ENCODE measurements around the gene JAKMIP2. TPM values are rescaled to one million over a fixed set of nuclear protein-coding genes. Genes with fewer than 3 reads are reported as not detected.

Gene JAKMIP2
- total RNA-seq, 1 experiment from 2014 or later = 6.4 TPM

GRCh38 chr5:147601652-147602051 lies 180.9 kb downstream of the JAKMIP2 start:
- Histone ChIP-seq H2AFZ (ENCODE audit: low read length) (no peak overlapping the region), H3K4ac (ENCODE audit: low read depth, low read length) (no peak overlapping the region), H2BK120ac (ENCODE audit: low read depth, low read length, poor library complexity, severe bottlenecking) (no peak overlapping the region), H3K18ac (ENCODE audit: insufficient read length, low read depth, low read length) (no peak overlapping the region), H3K23ac (ENCODE audit: insufficient read length, low read depth, low read length) (no peak overlapping the region), H2BK15ac (ENCODE audit: low read depth, low read length) (no peak overlapping the region), H3K4me1 (ENCODE audit: insufficient read depth, low read length) (no peaks in the 10 kb centered on the region), H3K27me3 (ENCODE audit: insufficient read depth, low read length) (no peaks in the 10 kb centered on the region), H3K4me2 (ENCODE audit: insufficient read depth, insufficient read length, low read length) (no peak overlapping the region), H3K56ac (ENCODE audit: insufficient read length, low read depth, low read length) (no peak overlapping the region), H2BK5ac (ENCODE audit: insufficient read length, low read length) (no peak overlapping the region), H3K27ac (ENCODE audit: insufficient read length, low read depth, low read length) (no peak overlapping the region), H4K5ac (ENCODE audit: insufficient read length, low read depth, low read length) (no peak overlapping the region), H3K79me2 (ENCODE audit: insufficient read depth, low read length) (no peaks in the 10 kb centered on the region), H3T11ph (ENCODE audit: low read length) (no peak overlapping the region), H4K8ac (replicated peaks; ENCODE audit: insufficient read length, low read depth, low read length) (no peak overlapping the region), H3K9me3 (ENCODE audit: control insufficient read depth, low read depth, low read length) (no peaks in the 10 kb centered on the region), H3K9ac (ENCODE audit: extremely low read depth, insufficient read length, low read length) (no peak overlapping the region), H3K14ac (ENCODE audit: insufficient read depth, low read length) (no peak overlapping the region), H4K91ac (ENCODE audit: insufficient read length, low read depth, low read length) (no peak overlapping the region), H2BK12ac (ENCODE audit: insufficient read length, low read depth, low read length) (no peak overlapping the region), H4K20me1 (ENCODE audit: control insufficient read depth, insufficient read depth, insufficient read length) (no peaks in the 10 kb centered on the region), H2AK5ac (ENCODE audit: insufficient read length, low read length) (no peak overlapping the region), H3K79me1 (ENCODE audit: insufficient read depth, low read depth, low read length, poor library complexity, severe bottlenecking) (no peaks in the 10 kb centered on the region), H2BK20ac (ENCODE audit: low read depth, low read length, poor library complexity, severe bottlenecking) (no peak overlapping the region), H3K23me2 (ENCODE audit: insufficient read length, low read depth, low read length, poor library complexity, severe bottlenecking) (no peaks in the 10 kb centered on the region)
- DNase-seq = no peak
- Mint-ChIP-seq H3K27me3 (ENCODE audit: low read depth) (no peaks in the 10 kb centered on the region), H3K9me3 (0 out of 5 replicates have a peak, but pooled peaks cover 2 to 3% of the 10 kb centered on the region in 2 experiments), H3K4me1 (peaks cover 0 to 5% of the 10 kb centered on the region in 2 experiments; a peak in 1 of 4 replicates), H3K27ac (no peak overlapping the region), H3K36me3 (ENCODE audit: insufficient read depth in 1 of 3, low read depth in 3 of 3) (peaks cover 46 to 91% (median 82%) of the 10 kb centered on the region in 3 experiments), H3K4me3 (no peak overlapping the region)
- no peak for TF ChIP-seq CTCF (conservative IDR thresholded peaks at IDR 0.05)
- WGBS (ENCODE audit: extremely low coverage, insufficient read length, low lambda C conversion rate) = no CpG with 5 or more reads among the region's 1 CpG
